ENCODE measurements around the gene CAB39.

The CAB39 gene

GRCh38 chr2:230758566-230759480 lies 46.2 kb downstream of the CAB39 start:
- DNase-seq, result no peak

- DNase-seq, result no peak
Observed at GRCh38 chr2:230759481-230760167, 47.0 kb downstream of the CAB39 start.

- DNase-seq, result no peak
Observed at GRCh38 chr2:230761704-230762103, 49.1 kb downstream of the CAB39 start.

GRCh38 chr2:230762317-230762896 lies 49.8 kb downstream of the CAB39 start:
- no peak for DNase-seq

DNA sequence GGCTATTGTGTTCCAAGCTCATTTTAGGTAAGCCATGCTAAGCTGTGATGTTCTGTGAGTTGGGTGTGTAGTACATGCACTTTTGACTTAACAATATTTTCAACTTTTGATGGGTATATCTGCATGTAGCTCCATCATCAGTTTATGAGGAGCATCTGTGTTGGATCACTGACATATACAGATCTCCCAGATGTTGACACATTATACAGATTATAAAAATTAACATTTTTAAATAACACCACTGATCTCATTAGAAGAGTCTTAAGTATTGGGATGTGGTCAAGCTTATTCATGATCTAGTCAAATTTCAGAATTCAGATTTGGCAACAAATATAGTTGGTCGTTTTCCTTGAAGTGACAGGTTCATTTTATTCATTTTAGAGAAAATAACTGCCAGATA lies 51.7 kb downstream of the CAB39 start:
- DNase-seq, result no peak

- DNase-seq, result no peak
Observed at GRCh38 chr2:230765611-230766300, 53.1 kb downstream of the CAB39 start.

GRCh38 chr2:230767862-230768388 lies 55.3 kb downstream of the CAB39 start:
- no peak for DNase-seq

DNA sequence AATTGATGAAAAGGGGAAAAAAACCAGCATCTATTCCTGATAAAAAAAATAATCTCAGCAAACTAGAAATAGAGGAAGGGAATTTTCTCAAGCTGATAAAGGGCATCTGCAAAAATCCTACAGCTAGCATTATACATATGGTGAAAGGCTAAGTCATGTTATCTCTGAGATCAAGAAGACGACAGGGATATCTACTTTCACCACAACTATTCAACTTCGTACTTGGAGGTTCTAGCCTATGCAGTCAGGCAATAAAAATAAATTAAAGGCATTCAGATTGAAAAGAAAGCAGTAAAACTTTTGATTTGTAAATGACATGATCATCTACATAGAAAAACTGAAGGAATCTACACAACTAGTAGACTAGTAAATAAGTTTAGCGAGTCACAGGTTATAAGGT lies 58.2 kb downstream of the CAB39 start:
- no peak for DNase-seq

GRCh38 chr2:230772156-230772555 lies 59.5 kb downstream of the CAB39 start:
- DNase-seq, result no peak

GRCh38 chr2:230773039-230773773 lies 60.6 kb downstream of the CAB39 start:
- DNase-seq, result no peak

- DNase-seq, result no peak
Observed at GRCh38 chr2:230774348-230774951, 61.8 kb downstream of the CAB39 start.

- no peak for DNase-seq
Observed at GRCh38 chr2:230775737-230776136, 63.1 kb downstream of the CAB39 start.

- DNase-seq, result no peak
Observed at GRCh38 chr2:230777721-230778120, 65.1 kb downstream of the CAB39 start.

- no peak for DNase-seq
Observed at GRCh38 chr2:230778350-230779063, 65.9 kb downstream of the CAB39 start.

DNA sequence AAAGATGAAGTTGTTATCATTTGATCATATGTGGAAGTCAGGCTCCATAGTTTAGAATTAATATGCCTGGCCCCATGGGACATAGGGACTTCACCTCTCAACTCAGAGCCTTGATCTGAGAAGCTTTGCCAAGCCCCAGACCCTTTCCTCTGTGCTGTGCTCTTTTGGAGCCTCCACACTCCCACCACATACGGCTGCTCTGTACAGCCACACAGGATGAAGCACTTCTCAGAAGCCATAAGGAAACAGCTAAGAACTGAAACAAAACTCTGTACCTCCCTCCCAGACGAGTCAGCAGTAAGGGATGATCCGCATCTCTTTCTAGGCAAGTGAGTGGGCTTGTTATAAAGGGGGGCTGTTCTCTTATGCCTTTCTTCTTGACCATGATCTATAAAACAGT lies 66.5 kb downstream of the CAB39 start:
- DNase-seq, result no peak

GRCh38 chr2:230779607-230780006 lies 67.0 kb downstream of the CAB39 start:
- no peak for DNase-seq

- no peak for DNase-seq
Observed at GRCh38 chr2:230781130-230781797, 68.6 kb downstream of the CAB39 start.

- DNase-seq, result no peak
Observed at GRCh38 chr2:230783101-230783500, 70.5 kb downstream of the CAB39 start.

GRCh38 chr2:230784795-230785194 lies 72.2 kb downstream of the CAB39 start:
- DNase-seq, result no peak

GRCh38 chr2:230785346-230785745 lies 72.7 kb downstream of the CAB39 start:
- no peak for DNase-seq

- DNase-seq, result no peak
Observed at GRCh38 chr2:230787101-230787500, 74.5 kb downstream of the CAB39 start.

All from NCI-H146 (cell line).